Endometrial microvascular endothelial cells (primary cell): ENCODE results near the gene QRICH1. TPM values are rescaled to one million over a fixed set of nuclear protein-coding genes. Genes with fewer than 3 reads are reported as not detected.

Experiments
- in situ Hi-C: cut with HindIII; loops from 2 replicates; pipeline ENCODE4 v1.10.0; 2017; ENCODE audit warnings: low sequenced_read_pairs, low pct_unique_long_range_greater_than_20kb; ENCODE audit errors: inconsistent ontology term
- total RNA-seq: library from RNA; depleted of rRNA; stranded (reverse); fragments of >200 nt; gene quantifications from one replicate; pipeline ENCODE4 v1.2.3, GENCODE V29; 2015; ENCODE audit errors: inconsistent ontology term

QRICH1 gene
- total RNA-seq, 1 donor from 2014 or later = 60.3 TPM

DNA sequence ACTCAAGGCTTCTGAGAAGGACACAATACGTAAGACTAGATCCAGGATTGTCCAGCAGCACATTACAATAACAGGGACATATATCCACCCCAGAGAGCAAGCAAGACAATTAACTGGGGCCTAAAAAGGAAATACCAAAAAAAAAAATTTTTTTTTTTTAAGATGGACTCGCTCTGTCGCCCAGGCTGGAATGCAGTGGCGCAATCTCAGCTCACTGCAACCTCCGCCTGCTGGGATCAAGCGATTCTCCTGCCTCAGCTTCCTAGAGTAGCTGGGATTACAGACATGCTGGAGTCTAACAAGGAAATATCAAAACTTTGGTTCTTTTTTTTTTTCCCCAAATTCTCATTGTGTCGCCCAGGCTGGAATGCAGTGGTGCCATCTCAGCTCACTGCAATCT, 35.9 kb downstream of the QRICH1 start:
- in situ Hi-C loops = no loop called here

- in situ Hi-C loops = no loop called here
Measured at GRCh38 chr3:49057268-49057667, 36.6 kb downstream of the QRICH1 start.

DNA sequence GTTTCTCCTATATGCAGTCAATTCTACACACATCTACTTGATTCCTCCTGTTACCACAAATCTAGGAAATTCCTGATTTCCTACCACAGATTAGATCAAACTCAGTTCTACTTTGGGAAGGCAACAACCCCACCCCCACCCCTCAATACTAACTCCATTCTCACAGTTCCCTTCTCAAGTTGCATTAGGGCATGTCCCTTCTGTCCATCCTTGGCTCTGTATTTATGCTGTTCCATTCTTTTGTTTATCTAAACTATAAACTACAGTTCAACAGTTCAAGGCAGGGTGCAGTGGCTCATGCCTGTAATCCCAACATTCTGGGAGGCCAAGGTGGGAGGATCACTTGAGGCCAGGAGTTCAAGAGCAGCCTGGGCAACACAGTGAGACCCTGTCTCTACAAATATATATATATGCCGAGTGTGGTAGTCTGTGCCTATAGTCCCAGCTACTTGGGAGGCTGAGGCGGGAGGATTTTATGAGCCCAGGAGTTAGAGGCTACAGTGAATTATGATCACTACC, 39.5 kb downstream of the QRICH1 start:
- in situ Hi-C loops = no loop called here

- in situ Hi-C loops = no loop called here
Measured at GRCh38 chr3:49053543-49053942, 40.3 kb downstream of the QRICH1 start.

- in situ Hi-C loops = no loop called here
Measured at GRCh38 chr3:49035281-49035680, 58.6 kb downstream of the QRICH1 start.

GRCh38 chr3:49034650-49035049, 59.2 kb downstream of the QRICH1 start:
- in situ Hi-C loops = no loop called here

DNA sequence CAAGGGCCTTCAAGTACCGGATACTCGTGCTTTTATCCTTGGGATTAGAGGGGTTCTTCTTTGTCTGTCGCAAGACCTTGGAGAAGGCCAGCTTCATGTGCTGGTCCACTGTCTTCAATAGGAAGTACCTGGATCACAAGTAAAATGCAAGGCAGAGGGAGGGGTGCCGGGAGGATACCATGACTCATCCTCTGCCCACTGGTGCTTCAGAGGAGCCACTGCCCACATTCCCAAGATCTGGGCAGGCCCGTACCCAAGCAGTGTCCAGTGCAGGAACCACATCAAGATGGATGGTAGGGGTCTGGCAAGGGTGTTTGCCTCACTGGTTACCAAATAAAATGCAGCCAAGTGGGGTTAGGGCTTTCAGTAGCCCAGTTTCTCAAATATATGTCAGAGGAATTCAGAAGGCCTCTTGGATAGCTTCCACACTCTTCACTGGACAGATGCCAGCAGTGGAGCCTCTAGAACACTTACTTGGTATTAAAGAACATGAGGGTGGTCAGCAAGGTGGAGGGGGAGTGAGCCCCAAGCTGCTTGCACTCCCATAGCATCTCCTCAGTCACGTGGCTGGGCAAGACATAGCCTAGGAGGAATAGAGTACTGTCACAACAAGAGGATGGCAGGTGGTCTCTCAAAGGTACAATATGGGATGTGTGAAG, 61.1 kb downstream of the QRICH1 start:
- in situ Hi-C loops = no loop called here

DNA sequence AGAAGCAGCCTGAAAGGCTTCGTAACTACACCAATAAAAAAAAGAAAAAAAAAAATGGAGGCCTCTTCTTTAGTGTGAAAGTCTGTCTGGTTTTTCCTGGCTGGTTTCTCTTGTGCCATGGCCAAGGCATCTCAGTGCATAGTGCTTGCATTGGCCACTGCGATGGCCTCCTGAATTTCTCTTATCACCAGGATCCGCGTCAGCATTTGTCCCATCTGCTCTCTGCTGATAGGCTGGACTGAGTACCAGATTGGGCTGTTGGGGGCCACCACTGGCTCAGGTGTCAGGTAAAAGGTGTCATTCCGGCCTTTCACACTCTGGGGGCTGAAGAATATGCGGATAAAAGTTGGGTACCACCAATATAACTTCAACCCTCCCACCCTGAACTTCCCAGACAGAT, 63.5 kb downstream of the QRICH1 start:
- in situ Hi-C loops = no loop called here

- in situ Hi-C loops = no loop called here
Measured at GRCh38 chr3:49029563-49029884, 64.3 kb downstream of the QRICH1 start.

DNA sequence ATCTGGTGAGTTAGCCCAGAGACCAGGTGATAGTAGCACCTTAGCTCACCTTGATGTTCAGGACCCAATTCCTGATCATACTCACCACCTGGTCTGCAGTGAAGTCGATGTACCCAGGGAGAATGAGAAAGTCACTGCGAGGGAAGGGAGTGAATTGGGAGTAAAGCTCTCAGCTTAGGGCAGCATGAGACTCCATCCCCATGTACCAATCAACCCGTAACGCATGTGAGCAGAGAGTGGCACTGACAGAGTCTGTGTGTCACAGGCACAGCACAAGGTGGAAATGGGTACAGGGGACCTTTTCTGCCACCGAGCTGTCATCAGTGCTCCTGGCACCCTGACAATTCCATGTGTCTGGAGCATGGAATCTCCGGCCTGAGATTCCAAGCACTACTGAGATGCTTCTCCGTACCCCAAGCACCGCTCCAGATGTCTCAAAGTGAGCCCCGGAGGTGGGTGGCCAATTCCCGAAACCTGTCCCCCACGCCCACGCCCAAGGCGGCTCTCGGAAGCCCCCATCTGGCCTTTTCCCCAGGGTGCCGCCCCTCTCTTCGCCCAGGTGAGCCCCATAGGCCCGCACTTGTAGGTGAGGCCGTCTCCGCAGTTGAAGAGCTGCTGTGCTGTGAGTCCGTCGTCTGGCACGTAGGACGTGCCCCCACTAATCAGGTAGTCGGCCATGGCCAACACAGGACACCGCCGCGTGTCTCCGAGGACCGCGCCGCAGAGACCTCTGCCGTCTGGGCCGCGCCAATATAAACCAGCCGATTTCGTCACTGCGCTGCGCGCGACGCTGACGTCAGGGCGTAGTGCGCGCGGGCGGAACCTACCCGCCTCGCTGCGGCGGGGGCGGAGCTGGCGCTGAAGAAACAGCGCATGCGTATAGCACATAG, 65.0 kb downstream of the QRICH1 start, which contains the start of gene IMPDH2:
IMPDH2 (minus strand) TSS at position 726 of the 890 bp plus-strand sequence; CDS start at position 678, 48 bp downstream.
- in situ Hi-C loops = no loop called here

DNA sequence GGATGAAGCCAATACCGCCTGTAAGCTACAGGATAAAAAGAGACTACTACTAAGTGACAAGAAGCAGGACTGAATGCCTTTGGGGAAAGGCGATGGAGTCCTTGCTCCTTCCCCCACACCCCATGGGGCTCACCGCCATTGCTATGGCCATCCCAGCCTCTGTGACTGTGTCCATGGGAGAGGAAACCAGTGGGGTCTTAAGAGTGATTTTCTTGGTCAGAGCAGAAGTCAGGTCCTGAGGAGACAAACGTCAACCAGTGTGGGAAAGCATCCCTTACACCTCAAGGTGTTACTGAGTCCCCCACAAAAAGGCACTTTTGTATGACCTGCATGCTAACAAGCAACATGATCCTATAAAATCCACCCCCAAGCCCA, 65.6 kb downstream of the QRICH1 start:
- in situ Hi-C loops = no loop called here

GRCh38 chr3:49027634-49028033, 66.2 kb downstream of the QRICH1 start:
- in situ Hi-C loops = no loop called here

DNA sequence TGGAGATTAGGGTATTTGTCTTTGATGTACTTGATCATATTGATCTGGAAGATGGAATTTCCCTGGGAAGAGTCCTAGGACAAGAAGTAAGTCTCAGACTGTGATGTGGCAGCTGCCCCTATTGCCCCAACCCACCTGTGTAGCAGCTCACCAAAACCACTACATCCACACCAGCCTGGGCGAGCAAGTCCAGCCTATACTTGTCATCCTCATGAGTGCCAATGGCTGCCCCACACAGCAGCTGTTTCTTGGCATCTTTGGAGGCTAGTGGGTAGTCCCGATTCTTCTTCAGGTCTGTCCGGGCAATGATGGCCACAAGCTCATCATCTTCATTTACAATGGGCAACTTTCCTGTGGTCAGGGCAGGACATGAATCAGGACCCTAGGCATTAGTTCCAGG, 67.3 kb downstream of the QRICH1 start:
- in situ Hi-C loops = no loop called here

DNA sequence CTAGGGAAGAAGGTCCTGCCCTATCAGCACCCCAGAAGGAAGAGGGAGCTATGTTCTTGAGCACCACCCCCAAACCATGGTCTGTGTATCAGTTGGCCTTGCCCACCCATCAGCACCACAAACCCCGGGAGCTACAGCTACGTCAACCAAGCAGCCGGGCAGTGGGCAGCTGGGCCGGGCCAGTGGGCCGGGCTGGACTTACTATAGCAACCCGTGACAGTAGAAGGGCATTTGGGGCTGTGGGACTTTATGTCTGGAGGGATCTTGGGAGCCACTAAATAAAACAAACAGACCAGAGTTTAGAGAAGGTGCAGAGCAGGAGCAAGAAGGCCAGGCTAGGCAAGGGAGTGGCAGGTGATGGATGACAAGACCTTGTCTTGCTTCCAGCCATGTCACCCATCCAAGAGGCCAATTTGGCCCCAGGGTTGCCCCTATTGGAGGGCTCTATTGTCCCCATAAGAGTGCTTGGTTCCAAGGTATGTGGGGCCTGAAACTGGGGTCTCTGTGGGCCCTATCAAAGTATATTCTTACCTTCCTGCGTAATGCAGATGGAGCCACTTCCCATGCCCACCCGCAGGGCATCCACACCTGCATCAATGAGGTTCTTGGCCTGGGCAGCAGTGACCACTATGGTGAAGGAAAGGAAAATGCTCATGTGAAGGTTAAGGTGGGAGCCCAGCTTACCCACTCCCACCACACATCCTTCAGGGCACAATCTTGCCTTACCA, 67.9 kb downstream of the QRICH1 start:
- in situ Hi-C loops = no loop called here

DNA sequence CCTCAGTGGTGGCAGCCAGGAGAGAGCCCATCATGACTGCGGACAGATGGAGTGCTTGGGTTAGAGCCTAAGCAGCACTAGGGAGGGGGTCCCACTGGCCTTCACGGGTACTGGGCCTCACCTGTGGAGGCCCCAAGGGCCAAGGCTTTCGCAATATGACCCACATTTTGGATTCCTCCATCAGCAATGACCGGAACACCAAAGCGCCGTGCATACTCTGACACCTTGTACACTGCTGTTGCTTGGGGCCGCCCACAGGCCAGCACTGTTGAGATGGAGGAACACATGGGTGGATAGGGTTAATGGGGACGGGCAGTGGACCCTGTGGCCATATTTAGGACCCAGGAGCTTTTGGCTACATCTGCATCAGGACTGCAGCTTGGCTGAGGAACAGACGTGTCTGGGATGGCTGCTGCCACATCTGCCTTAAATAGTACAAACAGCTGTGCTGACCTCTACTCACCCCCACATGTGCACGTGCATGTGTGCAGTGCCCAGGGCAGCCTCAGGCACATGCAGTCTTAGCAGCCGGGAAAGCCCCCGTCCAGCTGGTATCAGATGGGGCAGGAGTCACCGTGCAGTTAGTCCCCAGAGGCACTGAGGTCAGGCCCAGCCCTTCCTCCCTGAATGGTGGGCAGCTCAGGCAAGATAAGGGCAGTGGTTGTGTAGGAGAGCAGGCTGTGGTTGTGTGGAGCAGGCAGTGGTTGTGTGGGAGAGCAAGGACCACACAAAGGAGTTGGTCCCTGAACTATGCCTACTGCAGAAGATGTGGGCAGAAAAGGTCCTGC, 68.7 kb downstream of the QRICH1 start:
- in situ Hi-C loops = no loop called here

GRCh38 chr3:49024449-49024848, 69.4 kb downstream of the QRICH1 start:
- in situ Hi-C loops = no loop called here

- in situ Hi-C loops = no loop called here
Measured at GRCh38 chr3:49023775-49024174, 70.1 kb downstream of the QRICH1 start.

DNA sequence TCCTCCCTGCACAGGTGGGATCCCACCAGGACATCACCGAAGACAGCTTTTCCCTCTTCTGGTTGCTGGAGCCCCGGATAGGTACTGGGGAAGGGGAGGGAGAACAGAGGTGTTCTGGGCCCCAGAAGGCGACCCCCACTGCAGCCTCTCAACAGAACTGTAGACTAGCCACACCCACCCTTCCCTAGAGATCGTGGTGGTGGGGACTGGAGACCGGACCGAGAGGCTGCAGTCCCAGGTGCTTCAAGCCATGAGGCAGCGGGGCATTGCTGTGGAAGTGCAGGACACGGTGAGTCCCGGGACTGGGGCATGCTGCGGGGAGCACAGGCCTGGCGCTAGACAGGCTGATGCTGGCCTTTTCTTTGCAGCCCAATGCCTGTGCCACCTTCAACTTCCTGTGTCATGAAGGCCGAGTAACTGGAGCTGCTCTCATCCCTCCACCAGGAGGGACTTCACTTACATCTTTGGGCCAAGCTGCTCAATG, 71.1 kb downstream of the QRICH1 start:
- in situ Hi-C loops = no loop called here
